Transverse colon (tissue), 4 donors: Measurements from ENCODE around the gene MBNL1.

ENCODE experiments used
- POLR2A ChIP-seq: fragments of 450-650 bp; IDR thresholded peaks from one replicate; pipeline ENCODE4 v1.6.1; 2016; ENCODE audit warnings: antibody characterized with exemption, mild to moderate bottlenecking, moderate library complexity
- POLR2AphosphoS5 ChIP-seq, 3 donors: sonication (generic); formaldehyde crosslinking; IDR thresholded peaks; one replicate each; pipeline ENCODE4 v1.6.1; 2016; ENCODE audit warnings: antibody characterized with exemption in 3 of 3
- TF ChIP-seq, protein P1 (sequence below), 5 experiments: fragments of 200-600 bp in 3 of 5; fragments of 450-650 bp in 2 of 5; sonication (generic) in 3 of 5; IDR thresholded peaks; 1 replicate in 2 of 5; 2 replicates in 3 of 5; pipeline ENCODE4 v1.5.1; 2016 to 2017; ENCODE audit warnings: antibody characterized with exemption in 5 of 5, inconsistent platforms in 3 of 5, mild to moderate bottlenecking in 2 of 5, moderate library complexity in 1 of 5

DNA sequence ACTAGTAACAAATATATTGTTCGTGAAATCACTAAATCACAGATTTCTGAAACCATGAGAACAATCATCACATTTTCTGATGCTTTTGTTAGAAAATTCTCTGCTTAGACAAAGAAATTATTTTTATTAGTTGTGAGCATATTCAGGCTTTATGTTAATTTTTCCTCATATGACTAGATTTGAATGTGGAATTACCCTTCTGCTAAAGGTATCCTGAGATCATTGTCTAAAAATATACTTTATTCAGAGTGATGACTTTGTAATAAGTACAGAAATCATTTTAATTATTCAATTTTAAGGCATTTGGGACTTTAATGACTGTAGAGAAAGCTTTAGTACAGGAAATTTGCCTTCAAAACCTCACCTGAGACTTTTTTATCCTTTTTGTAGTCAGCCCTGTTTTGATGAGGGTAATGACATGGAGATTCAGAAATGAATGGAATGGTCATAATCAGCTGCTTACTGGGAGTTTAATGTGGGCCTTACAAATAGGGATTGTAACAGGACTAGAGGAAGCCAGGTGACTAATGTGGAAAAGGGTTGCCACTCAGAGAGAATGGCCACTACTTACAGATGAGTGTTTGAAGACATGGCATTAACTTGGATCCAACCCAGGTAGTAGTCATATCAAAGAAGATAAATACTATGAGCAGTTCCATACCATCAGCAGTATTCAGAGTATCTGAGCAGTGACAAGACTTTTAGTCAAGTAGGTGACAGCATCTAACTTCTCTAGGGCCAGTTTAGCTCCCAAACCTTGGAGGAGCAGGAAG is 148.3 kb downstream of the MBNL1 start:
- TF ChIP-seq, protein P1, sequence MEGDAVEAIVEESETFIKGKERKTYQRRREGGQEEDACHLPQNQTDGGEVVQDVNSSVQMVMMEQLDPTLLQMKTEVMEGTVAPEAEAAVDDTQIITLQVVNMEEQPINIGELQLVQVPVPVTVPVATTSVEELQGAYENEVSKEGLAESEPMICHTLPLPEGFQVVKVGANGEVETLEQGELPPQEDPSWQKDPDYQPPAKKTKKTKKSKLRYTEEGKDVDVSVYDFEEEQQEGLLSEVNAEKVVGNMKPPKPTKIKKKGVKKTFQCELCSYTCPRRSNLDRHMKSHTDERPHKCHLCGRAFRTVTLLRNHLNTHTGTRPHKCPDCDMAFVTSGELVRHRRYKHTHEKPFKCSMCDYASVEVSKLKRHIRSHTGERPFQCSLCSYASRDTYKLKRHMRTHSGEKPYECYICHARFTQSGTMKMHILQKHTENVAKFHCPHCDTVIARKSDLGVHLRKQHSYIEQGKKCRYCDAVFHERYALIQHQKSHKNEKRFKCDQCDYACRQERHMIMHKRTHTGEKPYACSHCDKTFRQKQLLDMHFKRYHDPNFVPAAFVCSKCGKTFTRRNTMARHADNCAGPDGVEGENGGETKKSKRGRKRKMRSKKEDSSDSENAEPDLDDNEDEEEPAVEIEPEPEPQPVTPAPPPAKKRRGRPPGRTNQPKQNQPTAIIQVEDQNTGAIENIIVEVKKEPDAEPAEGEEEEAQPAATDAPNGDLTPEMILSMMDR (IDR thresholded peaks at IDR 0.05): no peak
- TF ChIP-seq POLR2AphosphoS5 (IDR thresholded peaks at IDR 0.05) (no peak), POLR2A (no peak)
